C1 segment of cervical spinal cord (tissue), 14 donors: ENCODE data around the gene SLC25A30.
"Not testable (repeated sequence)": the region's sequence is repeated elsewhere in the genome, so short reads cannot be mapped to it uniquely, and the experiment has no call there.

Source experiments
- DNase-seq, 14 donors: peaks; one replicate each; lab custom pipeline; 2025; lab: John Stamatoyannopoulos, UW

Gene SLC25A30

GRCh38 chr13:45368005-45368404 lies 50.2 kb downstream of the SLC25A30 start:
- DNase-seq = no peak

- no peak for DNase-seq
Measured at GRCh38 chr13:45367358-45367757, 50.8 kb downstream of the SLC25A30 start.

GRCh38 chr13:45365558-45365885 lies 52.7 kb downstream of the SLC25A30 start:
- DNase-seq = no peak

GRCh38 chr13:45364876-45365557 lies 53.2 kb downstream of the SLC25A30 start:
- no peak for DNase-seq

GRCh38 chr13:45362939-45363338 lies 55.2 kb downstream of the SLC25A30 start:
- no peak for DNase-seq

GRCh38 chr13:45361596-45362206 lies 56.5 kb downstream of the SLC25A30 start:
- DNase-seq = no peak

GRCh38 chr13:45356966-45357672 lies 61.1 kb downstream of the SLC25A30 start:
- DNase-seq = no peak

- DNase-seq = no peak
Measured at GRCh38 chr13:45353895-45354294, 64.3 kb downstream of the SLC25A30 start.

GRCh38 chr13:45352031-45352430 lies 66.1 kb downstream of the SLC25A30 start:
- DNase-seq = no peak

GRCh38 chr13:45350152-45350551 lies 68.0 kb downstream of the SLC25A30 start:
- no peak for DNase-seq

- no peak for DNase-seq
Measured at GRCh38 chr13:45349438-45349837, 68.7 kb downstream of the SLC25A30 start.

- DNase-seq = not testable (repeated sequence)
Measured at GRCh38 chr13:45344064-45344463, 74.1 kb downstream of the SLC25A30 start.
